AML-193 (cell line): ENCODE measurements around the gene GTPBP4.

Experiments used
- DNase-seq, 2 experiments: peaks; one replicate each; lab custom pipeline; 2025; lab: John Stamatoyannopoulos, UW

GTPBP4 gene

DNA sequence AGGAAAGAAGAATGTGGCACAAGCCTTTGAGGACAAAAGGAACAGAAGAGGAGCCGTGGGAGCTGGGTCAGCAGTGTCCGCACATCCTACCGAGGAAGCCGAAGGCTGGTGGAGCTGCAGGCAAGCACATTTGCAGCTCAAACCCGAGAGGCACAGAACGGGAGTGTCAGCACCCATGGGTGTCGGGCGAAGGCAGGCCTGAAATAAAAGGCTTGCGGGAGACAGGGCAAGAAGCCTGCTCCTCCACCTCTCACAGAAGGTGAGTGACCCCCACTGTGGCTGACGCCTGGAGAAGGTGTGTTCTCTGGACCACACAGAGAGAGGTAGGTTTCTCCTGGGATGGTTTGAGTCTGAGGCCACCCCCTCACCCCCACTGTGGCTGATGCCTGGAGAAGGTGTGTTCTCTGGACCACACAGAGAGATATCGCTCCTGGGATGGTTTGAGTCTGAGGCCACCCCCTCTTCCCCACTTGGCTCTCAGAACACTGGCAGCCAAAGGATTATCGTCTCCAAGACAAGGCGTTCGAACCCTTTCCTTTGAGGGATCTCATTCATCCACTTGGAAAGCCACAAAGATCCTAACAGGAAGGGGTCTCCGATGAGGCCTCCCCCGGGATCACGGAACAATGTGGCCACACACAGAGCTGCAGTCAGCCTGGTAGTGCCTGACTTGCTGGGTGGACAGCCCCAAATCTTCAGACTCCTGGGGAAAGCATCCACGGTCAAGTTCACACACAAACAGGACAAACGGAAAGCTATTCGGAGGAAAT lies 21.6 kb upstream of the GTPBP4 start:
- DNase-seq, result no peak

DNA sequence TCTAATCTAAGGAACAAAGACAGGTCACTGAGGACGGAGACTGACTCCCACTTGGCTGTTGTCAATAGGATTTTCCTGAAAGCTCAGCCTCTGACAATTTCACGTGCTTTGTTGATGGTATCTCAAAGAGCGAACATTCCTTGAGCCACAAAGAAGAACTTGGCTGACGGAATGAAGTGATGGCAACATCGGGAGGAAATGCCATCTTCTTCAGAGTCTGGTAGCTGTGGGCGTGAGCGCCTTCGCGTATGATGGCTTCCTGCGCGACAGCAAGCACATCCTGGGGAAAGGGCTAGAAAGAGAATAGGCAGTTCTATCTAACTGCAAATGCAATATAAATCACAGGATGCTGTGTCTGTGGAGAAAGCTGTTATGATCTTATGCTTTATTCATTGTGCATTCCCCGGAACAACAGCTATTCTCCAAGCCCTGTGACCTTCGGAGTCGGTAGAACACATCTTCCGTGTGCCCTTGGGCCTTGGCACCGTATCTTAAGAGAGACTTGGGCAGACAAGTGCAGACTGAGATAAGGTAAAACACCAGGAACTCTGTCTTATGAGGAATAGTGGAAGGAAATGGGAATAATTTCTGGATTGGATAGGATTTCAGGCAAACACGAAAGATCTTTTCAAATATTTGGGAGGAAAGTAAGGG lies 19.6 kb upstream of the GTPBP4 start:
- DNase-seq, result no peak

DNA sequence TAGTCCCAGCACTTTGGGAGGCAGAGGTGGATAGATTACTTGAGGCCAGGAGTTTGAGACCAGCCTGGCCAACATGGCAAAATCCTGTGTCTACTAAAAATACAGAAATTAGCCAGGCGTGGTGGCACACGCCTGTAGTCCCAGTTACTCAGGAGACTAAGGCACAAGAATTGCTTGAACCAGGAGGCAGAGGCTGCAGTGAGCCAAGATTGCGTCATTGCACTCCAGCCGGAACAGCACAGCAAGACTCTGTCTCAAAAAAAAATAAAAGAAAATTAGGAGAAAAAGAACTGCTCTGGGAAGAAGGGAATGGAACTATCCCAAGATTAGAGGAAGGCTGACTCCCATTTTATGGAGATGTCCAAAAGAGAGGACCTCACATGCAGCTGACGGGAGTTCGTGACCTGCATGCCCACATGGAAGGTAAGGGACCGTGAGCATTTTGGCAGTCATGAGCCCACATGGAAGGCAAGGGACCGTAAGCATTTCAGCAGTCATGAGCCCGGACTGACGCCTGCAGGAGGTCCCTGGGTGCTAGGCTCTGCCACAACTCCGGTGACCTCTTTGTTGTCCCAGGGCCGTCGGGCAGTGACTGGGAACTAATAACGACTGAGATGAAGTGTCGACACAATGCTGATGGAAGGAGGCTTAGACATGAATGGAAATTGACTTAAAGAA lies 18.6 kb upstream of the GTPBP4 start:
- no peak for DNase-seq

DNA sequence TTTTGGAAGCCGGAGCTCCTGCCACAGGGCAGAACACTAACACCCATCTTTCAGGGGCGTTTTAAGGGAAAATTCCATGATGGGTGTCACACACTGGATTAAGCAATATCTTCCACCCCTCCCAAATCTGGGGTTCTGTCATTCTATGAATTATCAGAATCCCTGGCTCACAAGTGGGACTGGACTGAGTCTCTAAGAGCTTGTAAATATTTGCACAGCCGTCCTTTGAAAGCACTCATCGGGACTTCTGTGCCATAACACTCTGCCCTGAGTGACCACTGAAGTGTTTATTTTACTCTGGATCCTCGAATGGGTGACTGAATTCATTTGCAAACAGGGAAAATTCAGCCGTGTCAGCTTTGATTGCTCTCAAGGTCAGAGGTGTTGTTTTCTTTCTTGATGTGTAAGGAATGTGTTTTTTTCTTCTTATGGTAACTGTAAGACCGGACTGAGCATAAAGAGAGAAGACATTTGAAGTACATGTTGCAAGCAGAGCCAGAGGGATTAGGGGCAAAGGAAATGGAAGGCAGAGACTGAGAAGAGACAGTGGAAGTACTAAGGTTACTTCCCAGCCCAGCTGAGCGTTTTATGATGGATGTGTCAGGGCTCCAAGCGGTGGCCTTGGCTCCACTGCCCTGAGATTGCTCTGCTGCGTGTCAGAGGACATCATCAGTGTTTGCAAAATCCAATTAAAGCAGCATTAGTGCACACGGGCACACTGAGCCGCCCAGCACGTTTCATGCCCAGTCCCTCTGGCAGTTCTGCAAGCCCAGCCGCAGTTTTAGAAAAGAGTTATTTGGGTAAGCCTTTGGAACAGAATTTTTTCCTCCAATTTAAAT lies 17.7 kb upstream of the GTPBP4 start:
- DNase-seq, result no peak

DNA sequence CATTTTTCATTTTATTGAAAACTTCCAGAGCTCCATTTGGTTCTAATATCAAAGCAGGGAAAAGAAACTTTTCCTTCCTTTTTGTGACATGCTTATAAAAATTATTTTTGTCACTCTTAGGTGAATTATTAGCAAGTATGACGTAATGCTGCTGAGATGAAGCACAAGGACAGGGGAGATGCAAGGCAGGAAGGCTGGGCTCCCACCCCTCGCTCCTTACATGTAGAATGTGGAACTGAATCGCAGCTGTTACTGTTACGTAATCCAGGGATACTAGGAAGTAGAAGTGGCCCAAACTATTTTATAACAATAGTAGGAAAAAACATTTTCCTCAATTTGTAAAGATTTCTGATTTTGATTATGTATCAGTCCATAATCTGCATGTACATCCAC lies 17.1 kb upstream of the GTPBP4 start:
- DNase-seq, result peak; percentile 14 to 28

DNA sequence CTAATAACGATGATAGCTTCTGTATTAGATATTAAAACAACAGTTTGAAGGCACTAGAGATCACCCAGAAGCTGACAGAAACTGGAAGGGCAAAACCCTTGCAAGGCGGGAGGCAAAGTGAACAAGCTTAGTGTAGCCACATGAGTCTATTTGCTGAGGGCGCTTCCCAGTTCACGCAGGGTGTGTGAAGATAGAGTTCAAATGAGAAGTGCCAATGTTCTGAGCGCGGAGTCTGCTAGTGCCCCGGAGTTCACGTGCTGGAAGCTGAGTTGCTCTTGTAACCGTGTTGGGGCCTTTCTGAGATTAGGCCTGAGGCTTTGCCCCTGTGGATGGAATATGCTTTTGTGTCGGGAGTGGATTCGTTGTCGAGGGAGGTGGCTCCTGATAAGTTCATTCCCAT lies 16.6 kb upstream of the GTPBP4 start:
- no peak for DNase-seq

DNA sequence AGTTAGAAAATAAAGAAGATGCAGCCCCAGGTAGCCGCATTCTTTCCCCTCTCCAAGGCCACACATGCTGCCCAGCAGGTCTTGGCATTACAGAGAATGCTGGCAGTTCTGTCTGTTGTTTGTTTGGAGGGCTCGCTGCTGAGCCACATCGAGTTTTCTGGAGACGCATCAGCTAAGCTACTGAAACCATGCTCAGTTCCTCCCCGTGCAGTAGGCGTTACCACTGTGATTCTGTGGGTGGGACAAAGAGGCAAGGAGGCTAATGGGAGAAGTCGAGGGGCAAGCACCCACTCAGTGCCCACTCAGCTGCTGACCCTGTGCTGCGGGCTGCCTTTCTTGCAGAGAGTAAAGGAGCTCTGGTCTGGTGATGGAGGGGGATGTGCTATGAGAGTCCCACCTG lies 15.5 kb upstream of the GTPBP4 start:
- DNase-seq, result no peak

DNA sequence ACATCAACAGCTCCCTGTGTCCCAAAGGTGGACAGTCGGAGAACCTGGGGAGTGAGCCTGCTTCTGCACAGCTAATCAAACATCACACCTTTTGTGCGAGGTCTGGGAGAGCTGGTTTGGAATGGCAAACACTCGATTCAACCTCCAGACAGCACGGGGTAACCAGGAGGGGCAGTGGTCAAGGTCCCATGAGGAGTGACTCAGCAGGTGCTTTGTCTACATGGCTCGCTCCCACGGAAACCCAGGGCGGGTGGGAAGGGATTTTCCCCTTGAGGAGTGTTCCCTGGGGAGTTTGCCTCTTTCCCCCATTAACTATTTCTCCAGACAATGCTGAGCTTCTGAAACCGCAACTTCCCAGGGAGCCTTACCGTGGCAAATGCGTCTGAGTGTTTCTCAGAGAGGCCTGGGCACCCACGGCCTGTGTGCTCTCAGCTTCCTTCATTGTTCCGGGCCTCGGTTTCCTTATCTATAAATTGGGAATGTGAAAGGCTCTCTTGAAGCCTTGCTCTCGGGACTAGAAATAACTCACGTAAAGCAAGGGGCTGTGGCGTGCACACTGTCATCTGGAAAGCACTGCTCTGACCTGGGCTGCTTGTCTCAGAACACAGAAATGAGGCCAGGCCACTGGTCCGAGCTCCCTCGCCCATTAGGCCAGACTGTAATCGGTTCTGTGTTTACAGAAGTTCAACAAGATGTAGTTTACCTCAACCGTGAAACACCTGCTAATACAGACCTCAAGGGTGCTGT lies 14.0 kb upstream of the GTPBP4 start:
- DNase-seq, result no peak

DNA sequence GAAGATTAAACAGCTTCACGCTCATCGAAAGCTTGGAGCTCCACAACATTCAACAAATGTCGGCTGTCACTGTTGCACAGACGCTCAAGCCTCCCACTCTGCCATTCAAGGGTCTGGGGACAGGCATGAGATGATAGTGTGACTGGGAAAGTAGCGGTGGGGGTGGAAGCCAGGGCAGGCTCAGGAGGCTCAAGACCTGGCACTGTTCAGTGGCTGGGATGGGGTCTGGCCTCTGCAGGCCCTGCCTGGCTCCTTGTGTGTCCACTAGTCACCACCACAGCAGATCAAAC lies 13.5 kb upstream of the GTPBP4 start:
- no peak for DNase-seq

DNA sequence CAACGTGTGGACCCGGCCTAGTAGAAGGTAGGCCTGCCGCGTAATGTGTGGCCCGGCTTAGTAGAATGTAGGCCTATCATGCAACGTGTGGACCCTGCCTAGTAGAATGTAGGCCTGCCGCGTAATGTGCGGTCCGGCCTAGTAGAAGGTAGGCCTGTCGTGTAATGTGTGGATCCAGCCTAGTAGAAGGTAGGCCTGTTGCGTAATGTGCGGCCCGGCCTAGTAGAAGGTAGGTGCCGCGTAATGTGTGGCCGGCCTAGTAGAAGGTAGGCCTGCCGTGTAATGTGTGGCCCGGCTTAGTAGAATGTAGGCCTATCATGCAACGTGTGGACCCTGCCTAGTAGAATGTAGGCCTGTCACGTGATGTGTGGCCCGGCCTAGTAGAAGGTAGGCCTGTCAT lies 11.9 kb upstream of the GTPBP4 start:
- no peak for DNase-seq

DNA sequence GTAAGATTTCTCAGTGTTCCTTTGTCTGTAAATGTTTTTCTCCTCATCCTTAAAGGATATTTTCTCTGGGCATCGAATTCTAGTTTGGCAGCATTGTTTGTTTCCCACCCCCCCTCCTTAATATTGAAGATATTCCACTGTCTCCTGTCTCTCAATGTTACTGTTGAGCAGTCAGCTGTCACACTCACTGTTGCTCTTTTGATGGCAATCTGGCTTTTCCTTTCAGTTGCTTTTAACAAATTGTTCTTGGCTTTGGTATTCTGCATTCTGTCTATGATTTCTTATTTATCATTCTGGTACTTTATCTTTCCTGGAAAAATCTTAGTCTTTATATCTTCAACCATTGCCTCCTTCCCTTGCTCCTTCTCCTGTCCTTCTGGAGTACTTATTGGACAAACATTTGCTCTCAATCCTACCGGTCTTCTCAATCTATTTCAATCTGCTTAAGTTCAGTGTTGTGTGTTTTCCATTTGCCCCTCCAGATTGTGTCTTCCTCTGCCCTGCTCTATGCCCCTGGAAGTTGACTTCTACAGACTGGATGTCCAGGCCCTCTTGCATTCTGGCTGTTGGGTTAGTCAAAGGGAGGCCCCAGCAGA lies 9.3 kb upstream of the GTPBP4 start:
- no peak for DNase-seq

DNA sequence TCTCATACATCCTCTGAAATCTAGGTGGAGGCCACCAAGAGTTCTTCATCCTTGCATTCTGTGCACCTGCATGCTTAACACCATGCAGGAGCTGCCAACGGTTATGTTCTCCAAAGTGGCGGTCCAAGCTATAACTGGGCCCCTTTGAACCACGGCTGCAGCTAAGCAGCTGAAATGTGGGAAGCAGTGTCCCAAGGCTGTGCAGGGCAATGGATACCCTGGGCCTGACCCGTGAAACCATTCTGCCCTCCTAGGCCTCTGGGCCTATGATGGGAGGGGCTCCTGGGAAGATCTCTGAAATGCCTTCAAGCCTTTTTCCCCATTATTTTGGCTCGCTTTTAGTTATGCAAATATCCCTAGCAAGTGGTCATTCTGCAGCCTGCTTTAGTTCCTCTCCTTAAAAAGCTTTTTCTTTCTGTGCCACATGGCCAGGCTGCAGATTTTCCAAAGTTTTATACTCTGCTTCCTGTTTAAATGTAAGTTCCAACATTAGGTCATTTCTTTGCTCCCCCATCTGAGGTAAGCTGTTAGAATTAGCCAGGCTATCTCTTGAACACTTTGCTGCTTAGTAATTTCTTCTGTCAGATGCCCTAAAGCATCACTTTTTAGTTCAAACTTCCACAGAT lies 7.7 kb upstream of the GTPBP4 start:
- no peak for DNase-seq

DNA sequence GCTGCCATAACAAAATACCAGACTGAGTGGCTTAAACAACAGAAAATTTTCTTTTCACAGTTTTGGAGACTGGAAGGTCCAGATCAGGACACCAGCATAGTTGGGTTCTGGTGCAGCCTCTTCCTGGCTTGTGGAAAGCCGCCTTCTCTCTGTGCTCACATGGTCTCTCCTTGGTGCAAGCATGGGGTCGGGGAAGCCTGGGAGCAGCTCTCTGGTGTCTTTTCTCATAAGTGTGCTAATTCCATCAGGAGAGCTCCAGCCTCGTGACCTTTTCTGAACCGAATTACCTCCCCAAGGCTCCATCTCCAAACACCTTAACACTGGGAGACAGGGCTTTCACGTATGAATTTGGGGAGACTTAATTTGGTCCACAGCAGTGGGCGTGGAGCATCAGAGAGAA lies 4.8 kb upstream of the GTPBP4 start:
- DNase-seq, result no peak

DNA sequence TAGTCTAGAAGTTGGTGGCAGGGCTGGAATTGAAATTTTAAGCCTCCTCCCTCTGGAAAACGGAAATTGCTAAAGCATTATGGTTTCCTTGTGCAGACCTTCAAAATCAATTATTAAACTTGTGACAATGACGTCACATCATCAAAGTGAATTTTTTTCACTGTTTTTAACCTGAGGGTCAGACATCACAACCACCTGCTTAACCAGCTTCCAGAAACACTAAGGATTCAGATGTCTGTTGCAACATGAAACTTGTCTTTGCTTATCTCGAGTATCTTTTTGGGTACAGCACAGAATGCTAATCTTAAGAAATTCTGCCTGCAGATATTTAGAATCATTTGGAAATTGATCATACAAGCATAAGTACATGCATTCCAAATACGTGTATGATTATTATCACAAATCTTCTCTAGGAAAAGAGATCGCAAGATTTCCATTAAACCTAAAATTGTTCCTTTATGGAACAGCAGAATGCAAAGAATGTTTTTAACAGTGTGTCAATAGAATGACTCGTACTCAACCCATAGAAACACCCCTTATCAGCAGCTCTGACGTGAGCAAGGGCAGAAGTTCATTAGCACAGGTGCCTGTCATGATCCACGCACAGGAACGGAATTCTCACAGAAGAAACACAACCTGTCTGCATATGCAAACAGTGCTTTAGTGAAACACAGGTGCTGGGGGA lies 4.1 kb upstream of the GTPBP4 start:
- no peak for DNase-seq

DNA sequence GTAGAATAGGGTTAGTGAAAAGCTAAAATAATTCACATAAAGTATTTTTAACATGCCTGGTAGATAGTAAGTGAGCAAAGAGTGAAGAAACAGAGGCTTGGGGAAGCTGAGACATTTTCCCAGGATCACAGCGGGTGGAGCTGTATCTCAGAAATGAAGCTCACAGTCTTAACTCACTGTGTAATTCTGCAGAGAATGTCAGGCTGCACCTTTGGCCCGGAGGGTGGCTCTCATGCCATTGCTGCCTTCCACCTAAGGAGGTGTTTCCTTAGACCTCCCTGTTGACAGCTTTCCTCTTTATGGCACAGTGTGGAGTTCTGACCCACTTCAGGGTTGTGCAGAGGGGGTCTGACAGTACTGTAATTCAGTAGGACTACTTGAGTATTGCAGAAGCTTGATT lies 2.9 kb upstream of the GTPBP4 start:
- no peak for DNase-seq

DNA sequence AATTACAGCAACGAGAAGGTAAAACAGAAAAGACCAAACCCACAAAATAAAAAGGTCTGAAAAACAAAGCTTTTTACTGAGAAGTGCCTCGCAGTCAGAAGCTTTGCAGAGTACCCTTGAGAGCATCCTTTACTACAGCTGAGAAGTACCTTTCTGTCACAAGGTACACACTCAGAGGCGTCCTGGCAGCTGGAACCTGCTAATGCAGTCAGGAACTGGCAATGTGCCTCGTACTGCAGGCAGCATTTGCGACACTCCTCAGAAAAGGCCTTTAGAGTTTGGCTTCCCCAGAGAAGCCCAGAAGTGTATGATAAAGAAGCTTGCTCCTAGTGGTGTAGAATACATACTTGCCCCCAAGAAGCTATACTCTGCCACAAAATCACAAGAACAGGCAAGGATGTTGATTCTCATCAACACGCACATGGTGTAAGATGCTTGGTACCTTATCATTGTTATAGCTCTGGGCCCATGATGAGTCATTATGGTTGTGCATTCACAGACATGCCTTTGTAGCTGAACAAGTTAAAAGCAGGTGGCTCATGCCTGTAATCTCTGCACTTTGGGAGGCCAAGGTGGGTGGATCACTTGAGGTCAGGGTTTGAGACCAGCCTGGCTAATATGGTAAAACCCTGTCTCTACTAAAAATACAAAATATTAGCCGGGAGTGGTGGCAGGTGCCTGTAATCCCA lies 2.0 kb upstream of the GTPBP4 start:
- DNase-seq, result no peak

DNA sequence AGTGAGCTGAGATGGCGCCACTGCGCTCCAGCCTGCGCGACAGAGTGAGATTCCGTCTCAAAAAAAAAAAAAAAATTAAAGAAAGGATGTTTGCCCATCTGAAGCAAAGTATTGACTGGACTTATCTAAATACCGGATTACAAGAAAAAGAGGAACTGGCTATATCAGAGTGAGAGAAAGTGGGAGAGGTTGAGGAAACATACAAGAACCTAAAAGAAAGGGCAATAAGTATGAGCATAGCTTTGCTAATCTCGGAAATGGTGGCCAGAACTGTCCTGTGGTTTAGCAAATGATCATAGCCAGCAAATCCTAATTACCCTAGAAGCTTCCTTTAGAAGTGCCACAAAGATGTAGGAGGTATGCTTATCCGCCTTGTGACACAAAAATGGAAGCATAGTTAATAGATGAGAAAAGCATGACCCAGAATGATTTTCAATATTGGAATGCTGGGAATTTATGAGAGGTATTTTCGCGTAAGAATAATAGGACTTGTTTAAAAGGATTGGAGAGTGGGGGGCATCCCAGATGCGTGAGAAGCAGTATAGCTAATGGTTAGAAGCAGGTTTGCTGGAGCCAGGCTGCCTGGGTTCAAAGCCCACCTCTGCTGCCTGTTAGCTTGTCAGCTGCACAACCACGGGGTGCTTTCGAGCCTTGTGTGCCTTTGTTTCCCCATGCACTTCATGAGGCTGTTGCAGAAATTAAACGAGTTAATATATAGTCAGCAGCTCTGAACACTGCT lies 1.2 kb upstream of the GTPBP4 start:
- DNase-seq, result peak; percentile 13 to 37

DNA sequence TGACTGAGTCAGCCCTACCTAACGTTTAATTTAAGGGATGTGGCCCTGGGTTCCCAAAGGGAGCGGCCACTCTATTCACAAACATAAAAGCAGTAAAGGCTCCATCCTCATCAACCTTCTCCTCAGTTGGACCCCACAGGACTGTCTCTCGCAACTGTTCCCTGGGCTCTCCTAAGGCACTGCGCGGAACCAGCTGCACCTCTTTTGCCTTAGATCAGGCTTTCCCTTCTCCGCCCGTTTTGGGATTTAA lies 689 bp upstream of the GTPBP4 start:
- no peak for DNase-seq
